Subcutaneous abdominal adipose tissue (tissue), 5 donors: ENCODE results near the gene SNED1.

Source experiments
- H3K27ac ChIP-seq: one replicate; pipeline ENCODE4 v1.7.0; 2013; ENCODE audit warnings: low read depth, mild to moderate bottlenecking, inconsistent platforms, low read length, moderate library complexity
- H3K27me3 ChIP-seq, 5 donors: one replicate each; pipeline ENCODE4 v1.7.0; 2013; ENCODE audit warnings: low read length in 5 of 5, inconsistent platforms in 1 of 5; ENCODE audit not compliant: control insufficient read depth in 5 of 5, insufficient read depth in 4 of 5
- H3K36me3 ChIP-seq, 5 donors: one replicate each; pipeline ENCODE4 v1.7.0; 2013; ENCODE audit warnings: low read length in 5 of 5; ENCODE audit not compliant: control insufficient read depth in 5 of 5, insufficient read depth in 5 of 5
- H3K4me1 ChIP-seq, 5 donors: one replicate each; pipeline ENCODE4 v1.7.0; 2013; ENCODE audit warnings: low read length in 5 of 5, mild to moderate bottlenecking in 3 of 5, moderate library complexity in 1 of 5; ENCODE audit not compliant: control insufficient read depth in 5 of 5, insufficient read depth in 5 of 5
- H3K4me3 ChIP-seq, 5 donors: one replicate each; pipeline ENCODE4 v1.7.0; 2013; ENCODE audit warnings: low read length in 5 of 5, low read depth in 1 of 5
- H3K9ac ChIP-seq, 5 donors: one replicate each; pipeline ENCODE4 v1.7.0; 2013; ENCODE audit warnings: low read length in 5 of 5, mild to moderate bottlenecking in 4 of 5, moderate library complexity in 3 of 5
- H3K9me3 ChIP-seq, 5 donors: one replicate each; pipeline ENCODE4 v1.7.0; 2013; ENCODE audit warnings: low read length in 5 of 5; ENCODE audit not compliant: control insufficient read depth in 5 of 5
- donor health status: healthy.
- donor health status: healthy.
- donor health status: healthy.
- donor health status: healthy.
- donor health status: healthy.

SNED1 gene

GRCh38 chr2:241067501-241068135 is 69.2 kb downstream of the SNED1 start:
- Histone ChIP-seq H3K9me3 (no peaks in the 10 kb centered on the region), H3K4me3 (no peak overlapping the region), H3K9ac (no peak overlapping the region), H3K4me1 (peaks cover 0 to 12% (median 8%) of the 10 kb centered on the region in 5 donors), H3K27me3 (no peaks in the 10 kb centered on the region), H3K27ac (no peak overlapping the region), H3K36me3 (peaks cover 0 to 76% (median 73%) of the 10 kb centered on the region in 5 donors)

- H3K27ac ChIP-seq, result no peak overlapping the region
- H3K4me1 ChIP-seq, result peaks cover 0 to 5% (median 1%) of the 10 kb centered on the region in 5 donors
- H3K9ac ChIP-seq, result no peak overlapping the region
- no peaks in the 10 kb centered on the region for H3K9me3 ChIP-seq
- H3K36me3 ChIP-seq, result peaks cover 0 to 83% (median 80%) of the 10 kb centered on the region in 5 donors
- H3K4me3 ChIP-seq, result no peak overlapping the region
- H3K27me3 ChIP-seq, result no peaks in the 10 kb centered on the region
Measured at GRCh38 chr2:241068136-241068941, 69.9 kb downstream of the SNED1 start.

DNA sequence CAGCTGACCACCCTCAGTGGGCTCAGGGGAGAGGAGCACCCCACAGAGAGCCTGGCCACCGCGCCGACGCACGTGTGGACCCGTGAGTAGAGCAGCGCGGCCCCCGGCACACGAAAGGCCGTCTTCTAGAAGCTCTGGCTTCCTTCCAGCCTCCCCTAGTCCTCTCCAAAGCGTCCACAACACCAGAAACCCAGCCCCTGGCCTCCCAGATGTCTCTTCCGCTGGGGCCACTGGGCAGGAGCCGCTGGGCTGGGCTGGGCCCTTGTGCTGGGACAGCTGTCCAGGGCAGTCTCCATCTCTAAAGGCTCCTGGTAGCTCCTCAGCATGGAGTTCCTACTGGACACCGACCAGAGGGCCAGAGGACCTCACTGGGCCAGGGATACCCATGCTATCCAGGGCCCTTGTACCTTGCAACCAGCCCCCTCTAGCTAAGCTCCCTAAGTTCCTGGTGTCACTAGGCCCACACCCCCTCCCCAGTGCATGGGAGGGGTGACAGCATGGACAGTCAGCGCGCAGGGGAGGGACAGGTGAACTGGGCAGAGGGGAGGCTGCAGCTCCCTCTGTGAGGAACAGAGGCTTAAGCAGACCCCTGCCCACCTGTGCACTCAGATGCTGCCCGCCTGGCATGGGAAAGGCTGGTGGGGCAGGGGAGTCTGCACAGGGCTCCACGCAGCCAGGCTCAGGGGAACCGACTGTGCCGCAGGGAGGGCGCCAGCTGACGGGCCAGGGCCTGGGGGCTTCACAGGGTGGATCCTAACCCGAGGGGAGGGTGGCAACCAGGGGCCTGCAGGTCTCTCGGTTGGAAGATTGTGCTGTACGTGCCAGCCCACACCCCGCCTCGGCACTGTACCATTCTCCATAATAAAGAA is 70.8 kb downstream of the SNED1 start:
- H3K36me3 ChIP-seq, result peaks cover 0 to 92% (median 88%) of the 10 kb centered on the region in 5 donors

GRCh38 chr2:241069821-241070281 is 71.4 kb downstream of the SNED1 start:
- H3K36me3 ChIP-seq, result peaks cover 3 to 97% (median 92%) of the 10 kb centered on the region in 5 donors
- no peak overlapping the region for H3K9ac ChIP-seq

More for the DNA sequence above, 70.8 kb downstream of the SNED1 start:
- Histone ChIP-seq H3K27ac (no peak overlapping the region), H3K9ac (no peak overlapping the region), H3K4me1 (no peaks in the 10 kb centered on the region), H3K4me3 (no peak overlapping the region), H3K9me3 (no peaks in the 10 kb centered on the region), H3K27me3 (no peaks in the 10 kb centered on the region)

DNA sequence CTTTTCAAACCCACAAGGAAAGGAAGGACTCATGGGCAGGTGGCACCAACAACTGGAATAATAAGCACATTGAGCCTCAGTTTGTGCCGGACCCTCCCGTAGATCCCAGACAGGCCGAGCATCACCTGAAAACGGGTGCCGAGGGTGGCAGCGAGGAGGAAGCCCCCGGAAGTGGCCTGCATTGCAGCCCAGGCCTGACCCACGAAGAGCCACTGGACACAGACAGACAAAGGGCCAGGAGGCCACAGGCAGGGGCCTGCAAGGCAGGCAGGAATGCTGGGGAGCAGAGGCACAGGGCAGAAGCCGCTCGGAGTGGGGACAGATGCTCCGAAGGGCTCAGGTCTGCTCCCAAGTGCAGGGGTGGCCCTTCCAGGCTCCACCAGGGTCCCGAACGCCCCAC is 71.9 kb downstream of the SNED1 start:
- H3K36me3 ChIP-seq, result peaks cover 3 to 97% (median 92%) of the 10 kb centered on the region in 5 donors

More at GRCh38 chr2:241069821-241070281, 71.4 kb downstream of the SNED1 start:
- no peak overlapping the region for H3K4me3 ChIP-seq
- H3K27me3 ChIP-seq, result no peaks in the 10 kb centered on the region
- H3K9me3 ChIP-seq, result no peaks in the 10 kb centered on the region
- no peak overlapping the region for H3K27ac ChIP-seq
- no peaks in the 10 kb centered on the region for H3K4me1 ChIP-seq

DNA sequence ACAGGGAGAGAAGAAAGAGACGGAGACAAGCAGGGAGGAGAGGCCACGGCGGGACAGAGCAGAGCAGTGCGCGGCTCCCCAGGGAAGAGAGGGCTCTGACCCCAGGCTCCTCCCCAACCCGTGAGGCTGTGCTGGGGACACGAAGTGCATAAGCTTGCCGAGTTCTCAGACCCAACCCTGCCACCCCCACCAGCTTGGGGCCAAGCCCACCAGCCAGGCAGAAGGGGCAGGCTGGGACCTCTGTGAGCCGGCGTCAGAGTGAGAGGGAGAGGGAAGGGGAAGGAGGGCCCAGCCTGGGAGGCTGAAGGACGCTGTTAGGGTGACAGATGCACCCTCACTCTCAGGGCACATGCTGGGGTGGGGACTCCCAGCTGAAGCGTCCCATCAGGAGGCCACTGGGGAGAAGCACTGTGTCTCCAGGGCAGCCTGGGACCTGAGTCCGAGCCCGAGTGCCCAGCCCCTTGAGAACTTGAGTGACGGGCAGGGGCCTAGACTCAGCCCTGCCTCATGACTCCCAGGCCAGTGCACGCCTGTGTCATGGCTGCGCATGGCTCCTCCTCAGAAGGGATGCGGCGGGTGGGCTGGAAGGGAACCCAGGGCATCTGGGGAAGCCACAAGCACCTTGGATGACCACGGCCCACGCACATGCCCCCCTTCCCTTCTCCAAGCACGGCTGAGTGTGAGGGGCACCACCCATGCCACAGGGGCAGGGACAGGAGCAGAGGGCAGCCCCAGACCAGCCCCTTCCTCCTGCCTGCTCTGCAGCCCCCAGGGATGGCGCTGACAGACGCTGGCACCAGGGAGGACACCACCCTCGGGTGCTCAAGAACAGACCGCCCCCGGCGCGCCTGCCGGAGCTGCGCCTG is 72.6 kb downstream of the SNED1 start:
- Histone ChIP-seq H3K9me3 (no peaks in the 10 kb centered on the region), H3K9ac (no peak overlapping the region), H3K4me1 (no peaks in the 10 kb centered on the region), H3K27me3 (no peaks in the 10 kb centered on the region), H3K4me3 (no peak overlapping the region), H3K27ac (no peak overlapping the region), H3K36me3 (peaks cover 9 to 97% (median 92%) of the 10 kb centered on the region in 5 donors)

More for the DNA sequence above, 71.9 kb downstream of the SNED1 start:
- H3K4me1 ChIP-seq, result no peaks in the 10 kb centered on the region
- no peak overlapping the region for H3K4me3 ChIP-seq
- H3K27ac ChIP-seq, result no peak overlapping the region
- H3K9ac ChIP-seq, result no peak overlapping the region
- H3K9me3 ChIP-seq, result no peaks in the 10 kb centered on the region
- no peaks in the 10 kb centered on the region for H3K27me3 ChIP-seq

- Histone ChIP-seq H3K9ac (no peak overlapping the region), H3K27ac (no peak overlapping the region), H3K36me3 (peaks cover 11 to 91% (median 87%) of the 10 kb centered on the region in 5 donors), H3K4me3 (no peak overlapping the region), H3K9me3 (no peaks in the 10 kb centered on the region), H3K4me1 (no peaks in the 10 kb centered on the region), H3K27me3 (no peaks in the 10 kb centered on the region)
Measured at GRCh38 chr2:241071677-241072111, 73.3 kb downstream of the SNED1 start.

- Histone ChIP-seq H3K9me3 (no peaks in the 10 kb centered on the region), H3K36me3 (peaks cover 11 to 88% (median 83%) of the 10 kb centered on the region in 5 donors), H3K4me1 (no peaks in the 10 kb centered on the region), H3K27ac (no peak overlapping the region), H3K4me3 (no peak overlapping the region), H3K9ac (no peak overlapping the region), H3K27me3 (no peaks in the 10 kb centered on the region)
Measured at GRCh38 chr2:241072151-241072550, 73.7 kb downstream of the SNED1 start.

DNA sequence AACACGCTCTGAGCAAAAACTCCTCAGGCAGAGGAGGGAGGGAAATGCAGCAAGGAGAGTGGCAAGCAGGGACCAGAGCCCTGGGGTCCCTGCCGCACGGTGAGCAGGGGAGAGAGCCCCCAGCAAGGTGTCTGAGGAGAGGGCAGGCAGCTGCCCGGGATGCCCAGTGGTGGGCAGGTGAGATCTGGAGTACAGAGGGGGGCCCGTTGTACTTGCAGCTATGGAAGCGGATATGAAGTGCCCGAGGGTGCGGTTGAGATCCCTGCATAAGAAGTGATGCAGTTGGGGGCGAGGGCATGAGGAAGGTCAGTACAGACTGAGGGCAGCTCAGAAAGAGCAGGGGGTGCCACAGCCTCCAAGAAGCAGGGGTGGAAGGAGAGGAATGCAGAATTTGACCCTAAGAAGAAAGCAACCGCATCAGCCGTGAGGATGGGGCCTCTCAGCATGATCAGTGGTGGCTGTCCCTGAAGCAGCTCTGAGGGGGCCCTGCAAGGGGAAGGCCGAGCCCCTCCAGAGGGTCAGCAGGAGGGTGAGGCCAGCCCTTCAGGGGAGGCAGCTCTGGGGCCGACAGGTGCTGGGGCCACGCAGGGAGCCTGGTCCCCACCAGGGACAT is 74.2 kb downstream of the SNED1 start:
- Histone ChIP-seq H3K9ac (no peak overlapping the region), H3K27ac (no peak overlapping the region), H3K4me1 (no peaks in the 10 kb centered on the region), H3K4me3 (no peak overlapping the region), H3K27me3 (no peaks in the 10 kb centered on the region), H3K36me3 (peaks cover 11 to 83% (median 78%) of the 10 kb centered on the region in 5 donors), H3K9me3 (no peaks in the 10 kb centered on the region)
